ENCODE results near the gene GTF3C6. TPM values are rescaled to one million over a fixed set of nuclear protein-coding genes. Genes with fewer than 3 reads are reported as not detected.
A peak's percentile ranks its signal among the peaks of the same experiment; 100 is the strongest.

The GTF3C6 gene
- total RNA-seq, 4 donors from 2014 or later = 16.0 to 49.8 (median 39.9) TPM

DNA sequence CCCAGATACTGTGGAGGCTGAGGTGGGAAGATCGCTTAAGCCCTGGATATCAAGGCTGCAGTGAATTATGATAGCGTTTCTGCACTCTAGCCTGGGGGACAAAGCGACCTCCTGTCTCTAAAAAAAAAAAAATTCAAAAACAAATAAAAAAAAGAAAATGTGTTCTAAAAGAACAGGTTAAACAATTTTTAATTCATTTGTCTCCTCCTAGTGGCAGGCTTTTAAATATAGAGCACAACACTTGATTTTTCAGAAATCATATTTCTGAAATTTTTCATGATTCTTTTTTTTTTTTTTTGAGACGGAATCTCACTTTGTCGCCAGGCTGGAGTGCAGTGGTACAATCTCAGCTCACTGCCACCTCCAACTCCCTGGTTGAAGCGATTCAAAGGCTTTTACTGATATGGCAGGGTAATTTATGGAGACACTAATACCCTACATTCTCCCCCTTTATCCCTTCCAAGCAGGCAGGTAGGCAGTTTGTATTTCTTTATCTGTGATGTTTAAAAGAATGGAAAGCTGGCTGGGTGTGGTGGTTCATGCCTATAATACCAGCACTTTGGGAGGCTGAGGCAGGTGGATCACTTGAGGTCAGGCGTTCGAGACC lies 8.7 kb upstream of the GTF3C6 start:
- H3K9me3 ChIP-seq = no peaks in the 10 kb centered on the region
- no peak overlapping the region for H3K27ac ChIP-seq
- H3K36me3 ChIP-seq = no peaks in the 10 kb centered on the region
- peaks cover 9 to 11% of the 10 kb centered on the region in 2 donors for H3K4me1 ChIP-seq
- no peaks in the 10 kb centered on the region for H3K27me3 ChIP-seq
- TF ChIP-seq, protein P1, sequence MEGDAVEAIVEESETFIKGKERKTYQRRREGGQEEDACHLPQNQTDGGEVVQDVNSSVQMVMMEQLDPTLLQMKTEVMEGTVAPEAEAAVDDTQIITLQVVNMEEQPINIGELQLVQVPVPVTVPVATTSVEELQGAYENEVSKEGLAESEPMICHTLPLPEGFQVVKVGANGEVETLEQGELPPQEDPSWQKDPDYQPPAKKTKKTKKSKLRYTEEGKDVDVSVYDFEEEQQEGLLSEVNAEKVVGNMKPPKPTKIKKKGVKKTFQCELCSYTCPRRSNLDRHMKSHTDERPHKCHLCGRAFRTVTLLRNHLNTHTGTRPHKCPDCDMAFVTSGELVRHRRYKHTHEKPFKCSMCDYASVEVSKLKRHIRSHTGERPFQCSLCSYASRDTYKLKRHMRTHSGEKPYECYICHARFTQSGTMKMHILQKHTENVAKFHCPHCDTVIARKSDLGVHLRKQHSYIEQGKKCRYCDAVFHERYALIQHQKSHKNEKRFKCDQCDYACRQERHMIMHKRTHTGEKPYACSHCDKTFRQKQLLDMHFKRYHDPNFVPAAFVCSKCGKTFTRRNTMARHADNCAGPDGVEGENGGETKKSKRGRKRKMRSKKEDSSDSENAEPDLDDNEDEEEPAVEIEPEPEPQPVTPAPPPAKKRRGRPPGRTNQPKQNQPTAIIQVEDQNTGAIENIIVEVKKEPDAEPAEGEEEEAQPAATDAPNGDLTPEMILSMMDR (IDR thresholded peaks at IDR 0.05) = peak in 4 of 6 experiments; percentile 33 to 84 (median 50)
- no peak for TF ChIP-seq POLR2A (IDR thresholded peaks at IDR 0.05)
- intact Hi-C loops (cut with DNase I) = loop anchor here (5.0 to 10.0 kb wide), 2 partner anchors 267 to 425 kb away; no protein-coding TSS in a partner anchor
- H3K4me3 ChIP-seq (replicated peaks in 1 of 3) = no peak overlapping the region
- WGBS, 2 donors = 57 to 61% methylated on average over 8 of the region's 8 CpGs
- no peak for DNase-seq

- no peak for DNase-seq
- peaks cover 9 to 11% of the 10 kb centered on the region in 2 donors for H3K4me1 ChIP-seq
- H3K27ac ChIP-seq = no peak overlapping the region
- no peaks in the 10 kb centered on the region for H3K9me3 ChIP-seq
- TF ChIP-seq, protein P1 (IDR thresholded peaks at IDR 0.05) = no peak
- no peak for TF ChIP-seq POLR2A (IDR thresholded peaks at IDR 0.05)
- no peak overlapping the region for H3K4me3 ChIP-seq (replicated peaks in 1 of 3)
- H3K27me3 ChIP-seq = no peaks in the 10 kb centered on the region
- intact Hi-C loops (cut with DNase I) = loop anchor here (10.0 kb wide), 1 partner anchor 426 kb away; no protein-coding TSS in a partner anchor
- H3K36me3 ChIP-seq = no peaks in the 10 kb centered on the region
Measured at GRCh38 chr6:110950440-110950839, 8.1 kb upstream of the GTF3C6 start.

DNA sequence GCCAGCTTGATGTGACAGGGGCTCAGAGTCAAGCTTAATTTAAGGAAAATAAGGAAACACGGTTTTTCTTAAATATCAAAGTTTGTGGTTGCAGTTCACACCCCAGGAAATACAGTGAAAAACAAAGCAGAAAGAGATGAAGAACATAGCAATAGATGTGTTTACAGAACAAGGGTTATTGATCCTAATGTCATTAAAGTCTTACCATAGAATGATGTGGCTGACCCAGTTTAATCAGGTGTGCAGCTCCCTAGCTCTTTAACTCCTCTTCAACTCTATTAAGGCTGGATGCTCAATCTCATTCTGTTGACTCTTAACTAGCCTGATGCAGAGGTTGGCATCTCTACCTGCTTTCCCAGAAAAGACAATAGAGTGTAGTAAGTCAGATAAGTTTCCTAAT lies 7.5 kb upstream of the GTF3C6 start:
- Histone ChIP-seq H3K4me3 (replicated peaks in 1 of 3) (no peak overlapping the region), H3K27me3 (no peaks in the 10 kb centered on the region), H3K36me3 (no peaks in the 10 kb centered on the region), H3K27ac (no peak overlapping the region), H3K4me1 (peaks cover 9 to 11% of the 10 kb centered on the region in 2 donors), H3K9me3 (no peaks in the 10 kb centered on the region)
- no peak for DNase-seq
- TF ChIP-seq POLR2A (IDR thresholded peaks at IDR 0.05) = no peak
- TF ChIP-seq, protein P1 (IDR thresholded peaks at IDR 0.05) = no peak
- intact Hi-C loops (cut with DNase I) = loop anchor here (10.0 kb wide), 1 partner anchor 426 kb away; no protein-coding TSS in a partner anchor
- WGBS, 2 donors = 80 to 85% methylated on average over 1 of the region's 1 CpG

DNA sequence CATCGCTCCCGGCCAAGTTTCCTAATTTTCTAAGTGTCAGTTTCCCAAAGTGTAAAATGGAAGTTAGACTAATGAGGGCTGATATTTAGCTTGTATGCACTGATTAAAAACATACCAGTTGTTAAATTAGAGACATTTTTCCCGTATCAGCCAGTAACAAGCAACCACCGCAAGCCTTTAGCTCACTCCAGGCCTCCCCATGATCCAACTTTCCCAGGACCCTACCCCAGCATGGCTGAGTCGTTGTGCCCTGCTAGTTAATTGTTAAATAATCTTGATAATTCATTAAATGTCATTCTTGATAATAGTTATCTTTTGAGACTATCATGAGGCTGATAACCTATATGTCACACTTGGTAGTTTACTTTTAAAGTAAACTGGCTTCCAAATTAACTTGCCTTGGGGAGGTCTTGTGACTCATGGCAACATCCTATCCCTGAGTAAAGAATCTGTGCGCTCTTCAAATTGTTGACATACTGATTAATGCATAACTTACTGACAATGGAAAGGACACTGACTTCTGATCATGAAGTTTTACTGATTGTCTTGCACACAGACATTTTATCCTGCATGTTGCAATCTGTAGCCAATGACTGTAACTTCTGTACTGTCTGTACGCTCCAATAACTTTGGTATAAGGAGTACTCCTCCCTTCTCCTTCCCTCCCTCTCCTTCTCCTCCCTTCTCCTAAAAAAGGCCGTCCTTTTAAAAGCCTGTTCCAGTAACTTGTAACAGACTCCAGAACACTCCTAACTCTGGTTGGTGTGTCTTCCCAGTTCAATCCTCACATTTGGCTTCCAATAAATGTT lies 6.3 kb upstream of the GTF3C6 start:
- H3K36me3 ChIP-seq = no peaks in the 10 kb centered on the region
- no peak for DNase-seq
- H3K4me3 ChIP-seq (replicated peaks in 1 of 3) = no peak overlapping the region
- intact Hi-C loops (cut with DNase I) = loop anchor here (10.0 kb wide), 1 partner anchor 427 kb away; no protein-coding TSS in a partner anchor
- no peaks in the 10 kb centered on the region for H3K27me3 ChIP-seq
- H3K4me1 ChIP-seq = peaks cover 9 to 11% of the 10 kb centered on the region in 2 donors
- H3K9me3 ChIP-seq = no peaks in the 10 kb centered on the region
- WGBS, 2 donors = 71 to 74% methylated on average over 8 of the region's 8 CpGs
- peak overlapping the region in 2 of 3 donors; percentile 45 to 54 for H3K27ac ChIP-seq
- TF ChIP-seq, protein P1 (IDR thresholded peaks at IDR 0.05) = no peak
- no peak for TF ChIP-seq POLR2A (IDR thresholded peaks at IDR 0.05)

Data from thyroid gland (tissue), 4 donors.